OCI-LY7 (cell line): ENCODE measurements around the gene STMN1. TPM values are rescaled to one million over a fixed set of nuclear protein-coding genes. Genes with fewer than 3 reads are reported as not detected.

Experiments
- BruUV-seq: library from RNA; stranded (reverse); fragments of 400-500 nt; replicated peaks from 2 replicates; lab custom pipeline; 2021; lab: Mats Ljungman, UMichigan
- CTCF ChIA-PET: fragments of 300-600 bp; sonication (Branson Sonifier 250); formaldehyde crosslinking; loops from one replicate; lab custom pipeline; 2022; ENCODE audit warnings: antibody characterized with exemption; ENCODE audit not compliant: unreplicated experiment; lab: Charles Lee
- POLR2A ChIA-PET: fragments of 300-600 bp; sonication (Branson Sonifier 250); formaldehyde crosslinking; loops from one replicate; lab custom pipeline; 2022; ENCODE audit warnings: antibody characterized with exemption; lab: Charles Lee
- DNase-seq: peaks from one replicate; pipeline ENCODE4 v3.0.0-alpha.2; 2015; ENCODE audit warnings: low spot score
- H2AFZ ChIP-seq: fragments of 200-600 bp; sonication (generic), shearing (Covaris generic); 2 replicates; pipeline ENCODE4 v1.6.1; 2014; ENCODE audit warnings: mild to moderate bottlenecking, antibody characterized with exemption, low read length, moderate library complexity
- H3K27ac ChIP-seq: fragments of 200-600 bp; sonication (generic); 2 replicates; pipeline ENCODE4 v1.5.1; 2014; ENCODE audit warnings: mixed run types, low read depth, mild to moderate bottlenecking, moderate library complexity, low read length, inconsistent platforms; ENCODE audit not compliant: poor library complexity, severe bottlenecking
- H3K36me3 ChIP-seq: fragments of 200-600 bp; sonication (generic); 2 replicates; pipeline ENCODE4 v1.6.1; 2014; ENCODE audit warnings: mild to moderate bottlenecking, antibody characterized with exemption, low read length, moderate library complexity, mixed read lengths; ENCODE audit not compliant: insufficient read depth
- H3K4me1 ChIP-seq: fragments of 200-600 bp; sonication (generic); 2 replicates; pipeline ENCODE4 v1.5.1; 2014; ENCODE audit warnings: mild to moderate bottlenecking, low read length; ENCODE audit not compliant: insufficient read depth, poor library complexity, severe bottlenecking
- H3K4me2 ChIP-seq: fragments of 200-600 bp; sonication (generic); 2 replicates; pipeline ENCODE4 v1.6.1; 2014; ENCODE audit warnings: mild to moderate bottlenecking, low read length
- H3K4me3 ChIP-seq: fragments of 200-600 bp; sonication (generic); 2 replicates; pipeline ENCODE4 v1.5.1; 2014; ENCODE audit warnings: mild to moderate bottlenecking, low read depth, low read length; ENCODE audit not compliant: poor library complexity, severe bottlenecking
- H3K79me2 ChIP-seq: fragments of 200-600 bp; sonication (generic); 2 replicates; pipeline ENCODE4 v1.6.1; 2016; ENCODE audit warnings: low read depth, mild to moderate bottlenecking, low read length, moderate library complexity, mixed read lengths; ENCODE audit not compliant: insufficient read depth
- H3K9me2 ChIP-seq: fragments of 200-600 bp; sonication (generic); 2 replicates; pipeline ENCODE4 v1.6.1; 2016; ENCODE audit warnings: mild to moderate bottlenecking, low read length, mixed read lengths; ENCODE audit not compliant: insufficient read depth
- H3K9me3 ChIP-seq: fragments of 200-600 bp; sonication (generic); 2 replicates; pipeline ENCODE4 v1.6.1; 2014; ENCODE audit warnings: mild to moderate bottlenecking, mixed run types, low read length, mixed read lengths
- H4K20me1 ChIP-seq: fragments of 200-600 bp; sonication (generic); 2 replicates; pipeline ENCODE4 v1.6.1; 2014; ENCODE audit warnings: mild to moderate bottlenecking, antibody characterized with exemption, low read length, moderate library complexity, mixed read lengths; ENCODE audit not compliant: insufficient read depth
- CTCF ChIP-seq: fragments of 200-600 bp; sonication (generic); conservative IDR thresholded peaks from 2 replicates; pipeline ENCODE4 v1.5.1; 2014; ENCODE audit warnings: mild to moderate bottlenecking, antibody characterized with exemption, low read length, moderate library complexity, mixed read lengths
- EZH2phosphoT487 ChIP-seq: fragments of 200-600 bp; sonication (generic); IDR thresholded peaks from 2 replicates; pipeline ENCODE4 v1.6.1; 2018; ENCODE audit warnings: low read depth, borderline replicate concordance, mild to moderate bottlenecking, mixed run types, antibody characterized with exemption, low read length, moderate library complexity, mixed read lengths
- intact Hi-C: fragments of 100-400 bp; cut with micrococcal nuclease; formaldehyde crosslinking; loops from one replicate; pipeline ENCODE4 v1.10.0; 2022; ENCODE audit not compliant: unreplicated experiment
- total RNA-seq, 2 experiments: library from RNA; depleted of rRNA in 1 of 2; stranded (reverse); fragments of >200 nt in 1 of 2; shearing (Covaris generic) in 1 of 2; gene quantifications; 2 replicates each; pipeline ENCODE4 v1.2.3, GENCODE V29; 2014 to 2022

STMN1 gene
- total RNA-seq, 2 experiments from 2014 or later: 730 to 847 TPM

DNA sequence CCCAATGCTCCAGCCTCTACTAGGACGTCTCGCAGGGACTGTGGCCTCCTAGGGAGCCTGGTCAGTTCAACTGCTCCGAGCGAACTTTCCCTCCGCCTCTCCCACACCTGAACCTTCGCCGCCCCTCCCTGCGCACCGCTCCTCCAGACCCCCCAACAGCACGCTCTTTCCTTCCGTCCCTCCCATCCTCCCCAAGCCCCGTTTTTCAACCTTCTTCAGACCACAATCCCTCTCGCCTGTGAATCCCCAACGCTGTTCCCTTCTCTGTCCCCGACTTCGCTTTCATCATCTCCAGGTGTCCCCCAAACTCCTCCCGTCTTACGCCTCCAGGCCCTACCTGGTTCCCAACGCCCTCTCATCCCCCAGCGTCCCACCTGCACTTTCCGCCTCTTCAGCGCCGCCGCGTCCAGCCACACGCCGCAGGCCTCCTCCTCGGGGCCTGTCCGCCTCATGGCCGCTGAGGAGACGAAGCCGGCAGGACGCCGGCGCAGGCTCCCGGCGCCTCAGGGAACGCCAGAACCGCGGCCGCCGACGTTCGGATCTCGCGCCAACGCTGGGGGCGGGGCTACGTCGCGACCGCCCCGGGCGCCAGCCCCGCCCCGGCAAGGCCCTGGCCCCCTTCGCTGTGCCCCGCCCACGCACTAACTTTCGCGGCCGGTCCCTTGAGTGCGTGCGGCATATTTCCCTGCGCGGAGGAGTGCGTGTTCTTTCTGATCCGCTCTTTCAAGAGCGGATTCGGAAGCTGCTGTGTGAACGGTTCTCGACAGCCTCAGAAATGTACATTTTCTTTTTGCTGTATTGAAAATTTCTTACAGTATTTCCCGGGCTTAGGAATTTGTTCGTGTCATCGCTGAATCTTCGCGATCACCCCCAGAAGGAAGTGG lies 47.1 kb downstream of the STMN1 start, which contains the start of gene AUNIP:
TSS of gene AUNIP (minus strand) at position 552 of the 884 bp plus-strand sequence. CDS start at position 452, 100 bp downstream.
- BruUV-seq: no TSS peak
- no peaks in the 10 kb centered on the region for H3K9me3 ChIP-seq
- H3K4me3 ChIP-seq: peak within 1 kb of the TSS; percentile 77
- H3K27ac ChIP-seq: peak within 1 kb of the TSS; percentile 41
- no peak for TF ChIP-seq EZH2phosphoT487
- TF ChIP-seq CTCF: no peak
- peak; percentile 90 for DNase-seq
- peak within 1 kb of the TSS; percentile 92 for H2AFZ ChIP-seq
- no peaks in the 10 kb centered on the region for H4K20me1 ChIP-seq
- H3K4me1 ChIP-seq: peaks cover 16% of the 10 kb centered on the region
- H3K4me2 ChIP-seq: peak within 1 kb of the TSS; percentile 98
- ChIA-PET POLR2A (no interaction called here), CTCF (no interaction called here)
- H3K36me3 ChIP-seq: no peaks in the 10 kb centered on the region
- intact Hi-C loops: no loop called here
- H3K9me2 ChIP-seq: no peaks in the 10 kb centered on the region
- peaks cover 37% of the 10 kb centered on the region; the same call in 1 of the 2 replicates for H3K79me2 ChIP-seq

DNA sequence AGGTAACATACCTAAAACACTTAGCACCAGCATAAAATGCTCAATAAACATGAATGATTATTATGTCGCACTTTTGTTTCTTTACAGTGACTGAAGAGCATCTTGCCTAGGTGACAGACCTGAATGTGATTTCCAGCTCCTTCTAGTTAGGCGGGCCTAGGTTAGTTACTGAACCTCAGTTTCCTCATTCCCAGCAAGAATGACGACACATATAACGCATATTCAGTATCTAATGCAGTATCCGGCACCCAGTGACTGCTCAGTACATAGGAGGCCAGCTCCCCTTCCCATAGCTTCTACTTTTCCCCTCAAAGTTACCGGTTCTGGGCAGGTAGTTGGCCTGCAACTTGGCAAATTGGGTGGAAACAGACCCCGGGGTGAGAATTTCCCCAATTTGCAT lies 47.7 kb downstream of the STMN1 start:
- Histone ChIP-seq H2AFZ (peak overlapping the region; percentile 92; the same call in 1 of the 2 replicates), H3K27ac (peak overlapping the region; percentile 15), H3K4me2 (peak overlapping the region; percentile 98), H3K9me2 (no peaks in the 10 kb centered on the region), H3K9me3 (no peaks in the 10 kb centered on the region), H3K4me1 (peaks cover 16% of the 10 kb centered on the region), H3K36me3 (peaks cover 3% of the 10 kb centered on the region; the same call in 1 of the 2 replicates), H3K4me3 (peak overlapping the region; percentile 77), H3K79me2 (peaks cover 42% of the 10 kb centered on the region; the same call in 1 of the 2 replicates), H4K20me1 (no peaks in the 10 kb centered on the region)
- TF ChIP-seq CTCF: peak; percentile 14; the same call in 1 of the 2 replicates
- no peak for TF ChIP-seq EZH2phosphoT487
- no TSS peak for BruUV-seq
- intact Hi-C loops: no loop called here
- POLR2A ChIA-PET: no interaction called here
- peak; percentile 43 for DNase-seq
- CTCF ChIA-PET: no interaction called here
